Measurements from ENCODE around the gene STAB2.
"Not testable (repeated sequence)": the region's sequence is repeated elsewhere in the genome, so short reads cannot be mapped to it uniquely, and the experiment has no call there.

STAB2 gene

GRCh38 chr12:103785243-103786031, 198.4 kb downstream of the STAB2 start:
- no peak for DNase-seq

- DNase-seq: no peak
Observed at GRCh38 chr12:103786201-103786600, 199.1 kb downstream of the STAB2 start.

- no peak for DNase-seq
Observed at GRCh38 chr12:103791350-103791920, 204.4 kb downstream of the STAB2 start.

GRCh38 chr12:103793046-103793445, 206.0 kb downstream of the STAB2 start:
- no peak for DNase-seq

GRCh38 chr12:103793512-103794045, 206.5 kb downstream of the STAB2 start:
- DNase-seq: no peak

GRCh38 chr12:103794309-103795213, 207.5 kb downstream of the STAB2 start:
- DNase-seq: no peak

GRCh38 chr12:103798586-103798985, 211.5 kb downstream of the STAB2 start:
- no peak for DNase-seq

GRCh38 chr12:103799504-103799856, 212.4 kb downstream of the STAB2 start:
- DNase-seq: no peak

- no peak for DNase-seq
Observed at GRCh38 chr12:103799857-103800771, 213.0 kb downstream of the STAB2 start.

- no peak for DNase-seq
Observed at GRCh38 chr12:103801709-103802585, 214.9 kb downstream of the STAB2 start.

- DNase-seq: no peak
Observed at GRCh38 chr12:103802586-103802886, 215.5 kb downstream of the STAB2 start.

GRCh38 chr12:103803847-103804246, 216.8 kb downstream of the STAB2 start:
- DNase-seq: no peak

- DNase-seq: no peak
Observed at GRCh38 chr12:103805655-103806360, 218.7 kb downstream of the STAB2 start.

GRCh38 chr12:103806803-103807202, 219.7 kb downstream of the STAB2 start:
- DNase-seq: no peak

GRCh38 chr12:103807561-103808238, 220.6 kb downstream of the STAB2 start:
- DNase-seq: no peak

- no peak for DNase-seq
Observed at GRCh38 chr12:103808239-103808880, 221.3 kb downstream of the STAB2 start.

GRCh38 chr12:103809154-103809553, 222.1 kb downstream of the STAB2 start:
- DNase-seq: no peak

- not testable (repeated sequence) for DNase-seq
Observed at GRCh38 chr12:103809639-103810038, 222.6 kb downstream of the STAB2 start.

- no peak for DNase-seq
Observed at GRCh38 chr12:103810111-103810510, 223.0 kb downstream of the STAB2 start.

GRCh38 chr12:103811791-103812190, 224.7 kb downstream of the STAB2 start:
- DNase-seq: no peak
